K562 (cell line): Measurements from ENCODE around the gene HAAO.

Source experiments
- BHLHE40 ChIP-seq: IDR thresholded peaks from 2 replicates; pipeline ENCODE4 v1.6.1; 2011; ENCODE audit warnings: low read length, improper control_type of control experiment
- BRD4 ChIP-seq: fragments of 200-600 bp; sonication (generic); IDR thresholded peaks from 2 replicates; pipeline ENCODE4 v1.6.1; 2017; ENCODE audit warnings: inconsistent platforms
- CTCF ChIP-seq, 3 experiments: IDR thresholded peaks in 2 of 3; conservative IDR thresholded peaks in 1 of 3; 2 replicates each; pipeline ENCODE4 v1.5.1; 2011 to 2012; ENCODE audit warnings: low read length in 3 of 3, mild to moderate bottlenecking in 3 of 3, control low read depth in 2 of 3, improper control_type of control experiment in 1 of 3, inconsistent platforms in 1 of 3, low read depth in 1 of 3, mixed read lengths in 1 of 3, moderate library complexity in 1 of 3; ENCODE audit not compliant: insufficient read depth in 2 of 3
- KAT7 ChIP-seq: sonication (generic); formaldehyde crosslinking; IDR thresholded peaks from 2 replicates; pipeline ENCODE4 v1.8.0; 2022; ENCODE audit warnings: missing genetic modification reagents, mild to moderate bottlenecking, borderline replicate concordance
- KAT8 ChIP-seq: fragments of 450-650 bp; IDR thresholded peaks from 2 replicates; pipeline ENCODE4 v1.6.1; 2016; ENCODE audit warnings: low read depth, mild to moderate bottlenecking
- MAFF ChIP-seq: IDR thresholded peaks from 2 replicates; pipeline ENCODE4 v1.6.1; 2012; ENCODE audit warnings: low read length, improper control_type of control experiment
- MAZ ChIP-seq, 2 experiments: fragments of 450-650 bp in 1 of 2; sonication (generic) in 1 of 2; formaldehyde crosslinking; IDR thresholded peaks in 1 of 2; conservative IDR thresholded peaks in 1 of 2; 2 replicates each; pipeline versions ENCODE4 v1.4.0 to v1.5.0; 2020; ENCODE audit warnings: mild to moderate bottlenecking in 1 of 2, missing genetic modification reagents in 1 of 2
- NFXL1 ChIP-seq: fragments of 450-650 bp; formaldehyde crosslinking; IDR thresholded peaks from 2 replicates; pipeline ENCODE4 v1.4.0; 2021; ENCODE audit warnings: mild to moderate bottlenecking
- NKRF ChIP-seq: fragments of 450-650 bp; IDR thresholded peaks from 2 replicates; pipeline ENCODE4 v1.6.1; 2016; ENCODE audit warnings: borderline replicate concordance
- TEAD4 ChIP-seq, 2 experiments: sonication (generic) in 1 of 2; formaldehyde crosslinking in 1 of 2; IDR thresholded peaks; 2 replicates each; pipeline versions ENCODE4 v1.6.1 to v1.8.0; 2012 to 2022; ENCODE audit warnings: borderline replicate concordance in 1 of 2, inconsistent platforms in 1 of 2, low read length in 1 of 2, mild to moderate bottlenecking in 1 of 2, missing genetic modification reagents in 1 of 2
- ZNF224 ChIP-seq: sonication (generic); formaldehyde crosslinking; IDR thresholded peaks from 2 replicates; pipeline ENCODE4 v1.8.0; 2022; ENCODE audit warnings: mild to moderate bottlenecking, missing genetic modification reagents

- no peak for TF ChIP-seq NKRF
- no peak for TF ChIP-seq KAT7
- TF ChIP-seq NFXL1 (CRISPR knock-in tag), result no peak
- TF ChIP-seq KAT8, result no peak
- no peak for TF ChIP-seq ZNF224 (CRISPR knock-in tag)
- TF ChIP-seq TEAD4 (IDR thresholded peaks at IDR 0.05; ENCODE audit: low read length), result no peak
- no peak for TF ChIP-seq TEAD4 (CRISPR knock-in tag; IDR thresholded peaks at IDR 0.05; ENCODE audit: borderline replicate concordance)
- no peak for TF ChIP-seq BHLHE40
- TF ChIP-seq MAFF, result no peak
- TF ChIP-seq MAZ (CRISPR knock-in tag; conservative IDR thresholded peaks at IDR 0.05 in 1 of 2, IDR thresholded peaks at IDR 0.05 in 1 of 2), result no peak
- no peak for TF ChIP-seq BRD4
- TF ChIP-seq CTCF (IDR thresholded peaks at IDR 0.05 in 2 of 3, conservative IDR thresholded peaks at IDR 0.05 in 1 of 3; ENCODE audit: insufficient read depth in 2 of 3, low read depth in 1 of 3, low read length in 3 of 3), result no peak
These were observed 25.1 kb downstream of the HAAO start for GRCh38 chr2:42767080-42767898.
